Glomerular visceral epithelial cell (primary cell): ENCODE data around the gene NRTN.
"Not testable (repeated sequence)": the region's sequence is repeated elsewhere in the genome, so short reads cannot be mapped to it uniquely, and the experiment has no call there.

Source experiments
- DNase-seq: peaks from one replicate; pipeline ENCODE4 v3.0.0-alpha.2; 2016; ENCODE audit errors: extremely low spot score

Gene NRTN

DNA sequence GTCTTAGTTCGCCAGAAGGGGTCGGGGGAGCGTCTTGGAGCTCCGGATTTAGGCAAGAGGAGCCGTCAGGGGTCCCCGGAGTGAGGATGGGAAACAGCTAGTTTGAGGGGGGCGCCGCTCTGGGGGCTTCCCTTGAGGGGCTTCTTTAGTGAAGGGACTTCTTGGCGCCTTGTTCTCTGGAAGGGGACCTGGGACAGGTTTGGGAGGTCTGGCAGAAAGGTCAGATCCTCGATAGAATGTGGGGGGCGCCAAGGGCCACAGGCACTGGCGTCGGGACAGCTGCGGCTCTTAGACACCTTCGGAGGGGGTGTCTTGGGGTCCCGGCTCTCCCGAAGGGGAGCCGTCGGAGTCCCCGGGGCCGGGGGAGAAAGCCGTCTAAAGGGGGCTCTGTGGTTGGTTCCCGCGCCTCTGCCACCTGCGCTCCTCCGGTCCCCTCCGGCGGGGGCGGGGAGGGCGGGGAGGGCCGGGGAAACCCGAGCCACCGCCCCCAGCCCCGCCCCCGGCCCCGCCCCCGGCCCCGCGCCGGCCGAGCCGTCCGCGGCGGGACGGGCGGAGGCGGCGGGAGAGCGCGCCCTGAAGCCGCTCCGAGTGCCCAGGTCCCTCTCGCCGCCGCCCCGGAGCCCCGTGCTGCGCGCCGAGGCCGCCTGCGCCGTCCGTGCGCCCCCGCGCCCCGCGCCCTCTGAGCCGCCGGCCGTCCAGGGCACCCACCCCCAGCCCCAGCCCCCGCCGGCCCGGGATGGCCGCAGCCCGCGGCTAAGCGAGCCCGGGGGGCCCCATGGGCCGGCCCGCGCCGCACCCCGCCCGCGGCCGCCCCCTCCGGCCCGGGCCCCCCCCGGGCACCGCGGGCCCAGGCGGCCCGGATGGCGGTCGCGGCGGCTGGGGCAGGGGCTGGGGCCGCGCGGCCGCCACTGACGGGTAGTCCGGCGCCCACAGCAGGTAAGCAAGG lies at the start of gene NRTN:
TSS of gene NRTN (plus strand) at position 552 of the 946 bp plus-strand sequence. CDS start 19,099 bp downstream, outside the sequence.
- DNase-seq, result no peak

DNA sequence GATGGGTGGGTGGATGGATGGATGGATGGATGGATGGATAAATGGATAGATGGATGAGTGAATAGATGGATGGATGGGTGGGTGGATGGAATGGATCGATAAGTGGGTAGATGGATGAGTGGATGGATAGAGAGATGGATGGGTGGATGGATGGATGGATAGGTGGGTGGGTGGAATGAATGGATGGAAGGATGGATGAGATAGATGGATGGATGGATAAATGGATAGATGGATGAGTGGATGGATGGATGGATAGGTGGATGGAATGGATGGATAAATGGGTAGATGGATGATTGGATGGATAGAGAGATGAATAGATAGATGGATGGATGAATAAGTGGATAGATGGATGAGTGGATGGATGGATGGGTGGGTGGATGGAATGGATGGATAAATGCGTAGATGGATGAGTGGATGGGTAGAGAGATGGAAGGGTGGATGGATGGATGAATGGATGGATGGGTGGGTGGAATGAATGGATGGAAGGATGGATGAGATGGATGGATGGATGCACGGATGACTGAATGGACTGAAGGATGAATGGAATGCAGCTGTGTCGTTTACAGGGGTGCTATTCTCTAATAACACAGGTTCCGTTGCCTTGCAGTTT lies 42.2 kb upstream of the NRTN start:
- no peak for DNase-seq

- no peak for DNase-seq
These were observed 39.6 kb upstream of the NRTN start for GRCh38 chr19:5765220-5765619.

DNA sequence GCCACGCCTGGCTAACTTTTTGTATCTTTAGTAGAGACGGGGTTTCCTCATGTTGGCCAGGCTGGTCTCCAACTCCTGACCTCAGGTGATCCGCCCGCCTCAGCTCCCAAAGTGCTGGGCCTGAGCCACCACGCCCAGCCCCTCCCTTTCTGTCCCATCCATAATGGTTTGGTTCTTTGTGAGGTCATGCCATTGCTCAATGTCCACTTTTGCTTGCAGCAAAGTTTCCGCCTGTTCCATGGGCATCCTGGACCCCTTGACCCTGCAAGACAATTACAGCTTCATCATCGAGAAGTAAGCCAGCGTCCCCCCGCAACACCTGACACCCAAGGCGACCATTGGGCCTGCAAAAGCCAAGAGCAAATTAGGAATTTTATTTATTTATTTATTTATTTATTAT lies 36.9 kb upstream of the NRTN start:
- no peak for DNase-seq

DNA sequence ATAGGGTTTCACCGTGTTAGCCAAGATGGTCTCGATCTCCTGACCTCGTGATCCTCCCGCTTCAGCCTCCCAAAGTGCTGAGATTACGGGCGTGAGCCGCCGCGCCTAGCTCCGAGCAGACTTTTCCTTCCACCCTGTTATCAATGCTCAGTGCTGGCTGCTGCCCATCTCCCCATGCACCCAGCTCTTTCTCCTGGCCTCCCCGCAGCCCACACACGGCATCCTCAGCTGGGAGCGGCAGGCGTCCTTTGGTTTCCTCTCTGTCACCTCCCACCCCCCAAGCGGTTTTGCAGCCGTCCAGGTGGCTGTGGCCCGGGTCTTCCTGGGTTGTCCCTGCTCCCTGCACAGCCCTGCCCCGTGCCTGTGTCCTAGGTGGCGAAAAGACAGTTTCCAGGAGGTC lies 32.5 kb upstream of the NRTN start:
- DNase-seq, result no peak

GRCh38 chr19:5773276-5773675 lies 31.6 kb upstream of the NRTN start:
- no peak for DNase-seq

DNA sequence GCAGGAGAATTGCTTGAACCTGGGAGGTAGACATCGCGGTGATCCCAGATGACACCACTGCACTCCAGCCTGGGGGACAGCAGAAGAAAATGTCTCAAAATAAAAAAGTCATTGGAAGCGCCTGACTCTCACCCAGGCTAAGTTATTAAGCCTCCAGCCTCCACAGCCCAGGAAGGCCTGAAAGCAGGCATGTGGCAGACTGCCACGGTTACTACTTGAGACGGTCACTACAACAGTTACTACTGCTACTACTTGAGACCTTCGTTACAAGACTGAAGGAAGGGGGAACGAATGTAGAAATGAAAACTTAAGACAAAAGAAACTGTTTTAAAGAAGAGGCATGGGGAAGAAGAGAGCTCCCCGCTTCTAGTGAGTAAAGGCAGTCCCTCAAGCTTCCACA lies 29.9 kb upstream of the NRTN start:
- no peak for DNase-seq

GRCh38 chr19:5775668-5776309 lies 29.1 kb upstream of the NRTN start:
- no peak for DNase-seq

DNA sequence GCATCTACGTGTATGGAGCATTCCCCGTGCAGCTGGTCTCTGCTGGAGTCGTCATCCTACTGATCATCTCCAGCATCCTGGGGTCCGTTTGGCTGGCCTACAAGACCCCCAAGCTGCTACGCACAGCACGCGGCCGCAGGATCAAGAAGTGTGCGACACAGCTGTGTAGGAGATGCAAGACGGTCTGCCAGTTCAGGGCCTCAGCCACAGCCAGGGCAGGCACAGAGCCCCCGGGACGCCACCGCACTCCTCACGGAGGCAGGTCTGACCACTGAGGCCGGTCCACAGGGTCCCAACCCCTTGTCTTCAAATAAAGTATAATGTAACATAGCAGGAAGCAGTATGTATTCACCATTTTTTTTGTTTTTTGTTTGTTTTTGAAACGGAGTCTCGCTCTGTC lies 26.5 kb upstream of the NRTN start:
- no peak for DNase-seq

DNA sequence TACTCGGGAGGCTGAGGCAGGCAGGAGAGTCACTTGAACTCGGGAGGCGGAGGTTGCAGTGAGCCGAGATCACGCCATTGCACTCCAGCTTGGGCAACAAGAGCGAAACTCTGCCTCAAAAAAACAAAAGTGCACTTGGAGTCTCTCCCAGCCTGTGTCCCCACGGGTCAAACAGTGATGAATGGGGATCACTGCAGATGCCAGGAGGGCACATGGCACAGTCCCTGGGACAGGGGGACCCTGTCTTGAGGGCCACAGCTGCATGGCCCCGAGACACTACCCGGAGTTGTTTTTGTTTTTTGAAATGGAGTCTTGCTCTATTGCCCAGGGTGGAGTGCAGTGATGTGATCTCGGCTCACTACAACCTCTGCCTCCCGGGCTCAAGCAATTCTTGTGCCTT lies 24.0 kb upstream of the NRTN start:
- not testable (repeated sequence) for DNase-seq

GRCh38 chr19:5782322-5782721 lies 22.5 kb upstream of the NRTN start:
- DNase-seq, result no peak

- no peak for DNase-seq
These were observed 21.6 kb upstream of the NRTN start for GRCh38 chr19:5782945-5783919.

- no peak for DNase-seq
These were observed 20.2 kb upstream of the NRTN start, which contains the start of gene PRR22 for GRCh38 chr19:5784581-5785147. TSS of gene PRR22 (minus strand) at chr19:5784746. CDS start at chr19:5784660, 86 bp downstream.

DNA sequence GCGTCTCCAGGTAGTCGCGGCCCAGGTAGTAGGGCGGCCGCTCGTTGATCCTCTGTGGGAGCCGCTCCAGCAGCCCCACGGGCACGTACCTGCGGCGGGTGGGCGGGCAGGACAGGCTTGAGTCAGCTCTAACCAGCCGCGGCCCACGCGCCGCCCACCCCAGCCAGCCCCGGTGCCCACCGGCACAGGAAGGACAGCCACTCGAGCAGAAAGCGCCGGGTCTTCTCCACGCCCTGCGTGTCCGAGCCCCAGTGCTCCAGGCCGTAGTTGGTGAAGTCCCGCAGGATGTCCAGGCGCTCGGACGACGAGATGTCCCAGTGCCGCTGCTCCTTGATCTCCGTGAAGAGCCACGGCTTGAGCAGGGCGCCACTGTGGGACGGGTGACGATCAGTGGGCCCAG lies 19.4 kb upstream of the NRTN start:
- DNase-seq, result no peak

GRCh38 chr19:5786593-5787408 lies 18.1 kb upstream of the NRTN start:
- no peak for DNase-seq

DNA sequence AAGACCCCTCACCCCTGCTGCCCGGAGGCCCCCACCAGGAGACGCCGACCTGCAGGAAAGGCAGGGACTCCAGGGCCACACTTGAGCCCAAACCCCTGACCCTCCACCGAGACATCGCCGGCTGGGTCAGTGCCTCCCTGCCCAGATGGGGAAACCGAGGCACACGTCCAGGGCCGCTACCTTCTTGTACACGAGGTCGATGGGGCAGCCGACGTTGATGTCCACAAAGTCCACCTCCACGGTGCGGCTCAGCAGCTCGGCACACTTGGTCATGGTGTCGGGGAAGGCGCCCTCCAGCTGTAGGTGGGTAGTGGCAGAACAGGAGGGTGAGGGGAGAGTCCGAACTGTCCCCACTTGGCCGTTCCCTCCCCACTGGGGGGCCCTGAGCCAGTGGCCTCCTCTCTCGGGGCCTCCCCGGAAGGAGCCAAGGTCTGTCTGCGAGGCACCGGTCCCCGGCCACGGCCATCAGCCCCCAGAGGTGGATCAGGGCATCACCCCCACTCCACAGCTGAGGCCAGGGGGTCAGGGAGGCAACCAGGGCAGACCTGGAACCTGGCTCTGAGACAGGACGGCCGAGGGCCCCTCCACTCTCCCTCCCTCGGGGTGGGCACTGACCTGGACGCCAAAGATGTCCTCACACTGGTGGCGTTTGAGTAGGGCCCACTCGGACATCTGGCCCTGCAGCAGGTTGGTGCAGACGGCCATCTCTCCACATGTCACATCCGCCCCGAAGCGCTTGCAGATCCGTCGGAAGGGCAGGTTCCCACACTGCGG lies 17.3 kb upstream of the NRTN start:
- DNase-seq, result no peak

DNA sequence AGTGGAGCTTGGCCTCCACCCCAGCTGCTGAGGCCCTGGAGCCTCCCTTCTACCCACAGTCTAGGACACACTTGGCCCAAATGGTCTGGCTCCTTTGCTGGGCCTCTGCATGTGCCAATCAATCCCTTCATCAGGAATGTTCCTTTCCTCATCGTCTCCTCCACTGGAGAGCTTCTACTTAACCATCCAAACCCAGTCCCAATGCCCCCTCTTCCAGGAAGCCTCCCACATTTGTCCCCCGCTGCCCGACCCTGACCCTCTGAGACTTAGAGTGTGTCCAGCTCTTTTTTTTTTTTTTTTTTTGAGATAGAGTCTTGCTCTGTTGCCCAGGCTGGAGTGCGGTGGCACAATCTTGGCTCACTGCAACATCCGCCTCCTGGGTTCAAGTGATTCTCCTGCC lies 16.4 kb upstream of the NRTN start:
- no peak for DNase-seq

DNA sequence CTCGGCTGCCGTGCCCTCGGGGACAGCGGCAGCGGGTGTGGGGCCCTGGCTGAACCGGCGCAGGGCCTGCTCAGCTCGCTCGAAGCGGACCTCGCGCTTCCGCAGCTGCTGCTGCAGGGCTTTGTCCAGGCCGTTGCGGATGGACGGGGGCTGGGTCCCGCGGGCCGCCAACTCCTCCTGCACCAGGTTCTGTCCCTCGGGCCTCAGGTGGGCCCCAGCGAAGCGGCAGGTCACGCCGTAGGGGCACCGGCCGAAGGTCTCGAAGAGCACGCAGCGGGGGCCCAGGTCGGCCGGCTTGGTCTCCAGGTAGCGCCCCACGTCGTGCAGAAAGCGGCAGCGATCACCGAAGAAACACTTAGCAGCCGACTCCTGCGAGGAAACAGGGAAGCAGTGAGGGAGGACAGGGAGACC lies 15.5 kb upstream of the NRTN start:
- no peak for DNase-seq

GRCh38 chr19:5789886-5790558 lies 14.8 kb upstream of the NRTN start:
- no peak for DNase-seq
